HG02938 (cell line): Measurements from ENCODE around the gene CBLN1.
"Not testable (repeated sequence)": the region's sequence is repeated elsewhere in the genome, so short reads cannot be mapped to it uniquely, and the experiment has no call there.

Source experiments
- ATAC-seq: cut with Tn5 transposase; IDR thresholded peaks from one replicate; pipeline ENCODE4 v1.9.1; 2021; ENCODE audit warnings: mild to moderate bottlenecking, moderate library complexity; ENCODE audit not compliant: unreplicated experiment

The CBLN1 gene

GRCh38 chr16:49277766-49278566, 3.7 kb downstream of the CBLN1 start:
- ATAC-seq: no peak

- ATAC-seq: no peak
Measured at GRCh38 chr16:49277386-49277742, 4.3 kb downstream of the CBLN1 start.

- no peak for ATAC-seq
Measured at GRCh38 chr16:49276646-49277385, 4.8 kb downstream of the CBLN1 start.

- ATAC-seq: no peak
Measured at GRCh38 chr16:49275870-49276269, 5.8 kb downstream of the CBLN1 start.

GRCh38 chr16:49275050-49275730, 6.4 kb downstream of the CBLN1 start:
- no peak for ATAC-seq

- ATAC-seq: no peak
Measured at GRCh38 chr16:49274591-49274990, 7.0 kb downstream of the CBLN1 start.

- ATAC-seq: no peak
Measured at GRCh38 chr16:49273771-49274170, 7.9 kb downstream of the CBLN1 start.

- ATAC-seq: no peak
Measured at GRCh38 chr16:49271363-49271762, 10.3 kb downstream of the CBLN1 start.

GRCh38 chr16:49269201-49269600, 12.4 kb downstream of the CBLN1 start:
- no peak for ATAC-seq

- ATAC-seq: no peak
Measured at GRCh38 chr16:49268667-49269066, 13.0 kb downstream of the CBLN1 start.

GRCh38 chr16:49262501-49262900, 19.1 kb downstream of the CBLN1 start:
- ATAC-seq: no peak

GRCh38 chr16:49261930-49262329, 19.7 kb downstream of the CBLN1 start:
- no peak for ATAC-seq

GRCh38 chr16:49260956-49261530, 20.6 kb downstream of the CBLN1 start:
- ATAC-seq: no peak

GRCh38 chr16:49260253-49260652, 21.4 kb downstream of the CBLN1 start:
- no peak for ATAC-seq

GRCh38 chr16:49259330-49259729, 22.3 kb downstream of the CBLN1 start:
- no peak for ATAC-seq

- no peak for ATAC-seq
Measured at GRCh38 chr16:49250689-49251088, 30.9 kb downstream of the CBLN1 start.

GRCh38 chr16:49248227-49248626, 33.4 kb downstream of the CBLN1 start:
- no peak for ATAC-seq

- no peak for ATAC-seq
Measured at GRCh38 chr16:49236216-49236615, 45.4 kb downstream of the CBLN1 start.

GRCh38 chr16:49228335-49228734, 53.3 kb downstream of the CBLN1 start:
- ATAC-seq: not testable (repeated sequence)
